GM23248 (cell line): ENCODE results near the gene GPER1. TPM values are rescaled to one million over a fixed set of nuclear protein-coding genes. Genes with fewer than 3 reads are reported as not detected.

Experiments used
- DNase-seq: peaks from one replicate; pipeline ENCODE4 v3.0.0-alpha.2; 2015
- H2AFZ ChIP-seq: fragments of 200-600 bp; sonication (generic); 2 replicates; pipeline ENCODE4 v1.6.1; 2016; ENCODE audit warnings: antibody characterized with exemption
- H3F3A ChIP-seq: fragments of 200-600 bp; sonication (generic); 2 replicates; pipeline ENCODE4 v1.6.1; 2016; ENCODE audit warnings: mild to moderate bottlenecking, antibody characterized with exemption, mixed run types; ENCODE audit not compliant: insufficient read depth
- H3K27ac ChIP-seq: fragments of 200-600 bp; sonication (generic); 2 replicates; pipeline ENCODE4 v1.5.1; 2016; ENCODE audit warnings: mild to moderate bottlenecking
- H3K27me3 ChIP-seq: fragments of 200-600 bp; sonication (generic); replicated peaks from 2 replicates; pipeline ENCODE4 v1.6.1; 2016; ENCODE audit warnings: mild to moderate bottlenecking; ENCODE audit not compliant: insufficient read depth
- H3K36me3 ChIP-seq: fragments of 200-600 bp; sonication (generic); 2 replicates; pipeline ENCODE4 v1.6.1; 2016; ENCODE audit warnings: low read depth, mild to moderate bottlenecking
- H3K4me1 ChIP-seq: fragments of 200-600 bp; sonication (generic); 2 replicates; pipeline ENCODE4 v1.6.1; 2016; ENCODE audit warnings: mild to moderate bottlenecking; ENCODE audit not compliant: insufficient read depth
- H3K4me2 ChIP-seq: fragments of 200-600 bp; sonication (generic); one replicate; pipeline ENCODE4 v1.6.1; 2016; ENCODE audit warnings: mild to moderate bottlenecking; ENCODE audit not compliant: unreplicated experiment
- H3K4me3 ChIP-seq: fragments of 200-600 bp; sonication (generic); 2 replicates; pipeline ENCODE4 v1.5.1; 2016; ENCODE audit warnings: mild to moderate bottlenecking
- H3K79me2 ChIP-seq: fragments of 200-600 bp; sonication (generic); 2 replicates; pipeline ENCODE4 v1.6.1; 2016; ENCODE audit warnings: mild to moderate bottlenecking; ENCODE audit not compliant: insufficient read depth
- H3K9ac ChIP-seq: fragments of 200-600 bp; sonication (generic); 2 replicates; pipeline ENCODE4 v1.6.1; 2016; ENCODE audit warnings: mild to moderate bottlenecking
- H3K9me2 ChIP-seq: fragments of 200-600 bp; sonication (generic); 2 replicates; pipeline ENCODE4 v1.6.1; 2016; ENCODE audit warnings: mixed run types, mild to moderate bottlenecking, moderate library complexity; ENCODE audit not compliant: insufficient read depth
- H3K9me3 ChIP-seq: fragments of 200-600 bp; sonication (generic); one replicate; pipeline ENCODE4 v1.6.1; 2017; ENCODE audit warnings: low read depth
- H4K20me1 ChIP-seq: fragments of 200-600 bp; sonication (generic); 2 replicates; pipeline ENCODE4 v1.6.0; 2016; ENCODE audit not compliant: insufficient read depth
- EZH2 ChIP-seq: fragments of 200-600 bp; sonication (generic); IDR thresholded peaks from 2 replicates; pipeline ENCODE4 v1.6.1; 2018; ENCODE audit warnings: antibody characterized with exemption, mild to moderate bottlenecking; ENCODE audit not compliant: insufficient read depth, poor library complexity, severe bottlenecking
- EZH2phosphoT487 ChIP-seq: fragments of 200-600 bp; sonication (generic); IDR thresholded peaks from 2 replicates; pipeline ENCODE4 v1.6.1; 2018; ENCODE audit warnings: antibody characterized with exemption, moderate library complexity, mild to moderate bottlenecking, low read depth; ENCODE audit not compliant: insufficient read depth
- WGBS, 2 experiments: methylation state at CpG; one replicate each; pipeline ENCODE4 v1.1.6; 2015 to 2017; ENCODE audit warnings: low lambda C conversion rate in 2 of 2, low coverage in 1 of 2; ENCODE audit errors: missing lambda C conversion rate in 2 of 2; 5-methylcytosine and 5-hydroxymethylcytosine counted together
- in situ Hi-C: fragments of 300-500 bp; cut with MboI; formaldehyde crosslinking; loops from 2 replicates; pipeline ENCODE4 v1.15.0; 2020
- polyA plus RNA-seq: library from polyadenylated mRNA; unstranded; fragments of >200 nt; fragmentation: Nextera tagmentation; extraction: Ambion mirVana; gene quantifications from 2 replicates; pipeline ENCODE4 v1.2.1, GENCODE V29; 2016
- total RNA-seq: library from RNA; depleted of rRNA; stranded (reverse); fragments of >200 nt; shearing (Covaris generic); gene quantifications from 2 replicates; pipeline ENCODE4 v1.2.3, GENCODE V29; 2014

The GPER1 gene
- total and polyA plus RNA-seq, 2 experiments from 2014 or later, result 5.6 to 6.7 TPM

DNA sequence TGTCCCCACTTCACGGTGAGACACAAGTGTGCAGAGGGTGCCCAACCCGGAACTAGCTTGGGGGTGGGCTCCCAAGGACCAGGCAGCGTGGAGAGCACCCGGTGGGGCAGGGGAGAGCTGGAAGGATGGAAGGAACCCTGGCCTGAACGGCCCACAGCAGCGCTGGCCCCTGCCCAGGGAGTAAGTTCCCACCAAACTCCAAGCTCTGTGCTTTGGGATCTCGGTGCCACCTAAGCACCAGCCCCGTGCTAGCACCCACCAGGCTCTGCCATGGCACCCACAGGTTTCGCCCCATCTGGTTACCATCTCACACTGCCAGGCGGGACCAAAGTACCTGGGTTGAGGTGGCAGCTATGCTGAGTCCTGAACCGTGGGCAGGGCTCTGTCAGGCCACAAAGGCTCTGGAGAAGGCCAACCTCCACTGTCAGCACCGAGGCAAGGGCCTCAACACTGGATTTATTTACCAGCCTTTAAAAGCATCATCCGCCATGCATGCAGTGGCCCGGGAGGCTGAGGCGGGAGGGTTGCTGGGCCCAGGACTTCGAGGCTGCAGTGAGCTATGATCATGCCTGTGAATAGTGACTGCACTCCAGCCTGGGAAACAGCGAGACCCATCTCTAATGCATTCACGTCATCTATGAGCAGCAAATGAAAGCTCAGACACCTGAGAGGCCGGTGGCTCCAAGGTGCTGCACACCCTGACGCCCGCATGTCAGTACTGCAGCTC lies 16.0 kb downstream of the GPER1 start:
- H3K4me1 ChIP-seq, result no peaks in the 10 kb centered on the region
- H4K20me1 ChIP-seq, result no peaks in the 10 kb centered on the region
- no peaks in the 10 kb centered on the region for H3K27me3 ChIP-seq
- H3K27ac ChIP-seq, result no peak overlapping the region
- H3K4me2 ChIP-seq, result no peak overlapping the region
- no peak overlapping the region for H2AFZ ChIP-seq
- TF ChIP-seq EZH2phosphoT487, result no peak
- no peak for TF ChIP-seq EZH2
- DNase-seq, result no peak
- H3K9me2 ChIP-seq, result no peaks in the 10 kb centered on the region
- 83 to 85% methylated on average over 18 to 21 of the region's 21 CpGs for WGBS, 2 experiments
- no peak overlapping the region for H3K9ac ChIP-seq
- in situ Hi-C loops, result no loop called here
- H3F3A ChIP-seq, result no peaks in the 10 kb centered on the region
- H3K9me3 ChIP-seq, result no peaks in the 10 kb centered on the region
- no peaks in the 10 kb centered on the region for H3K36me3 ChIP-seq
- no peak overlapping the region for H3K4me3 ChIP-seq
- H3K79me2 ChIP-seq, result no peaks in the 10 kb centered on the region

DNA sequence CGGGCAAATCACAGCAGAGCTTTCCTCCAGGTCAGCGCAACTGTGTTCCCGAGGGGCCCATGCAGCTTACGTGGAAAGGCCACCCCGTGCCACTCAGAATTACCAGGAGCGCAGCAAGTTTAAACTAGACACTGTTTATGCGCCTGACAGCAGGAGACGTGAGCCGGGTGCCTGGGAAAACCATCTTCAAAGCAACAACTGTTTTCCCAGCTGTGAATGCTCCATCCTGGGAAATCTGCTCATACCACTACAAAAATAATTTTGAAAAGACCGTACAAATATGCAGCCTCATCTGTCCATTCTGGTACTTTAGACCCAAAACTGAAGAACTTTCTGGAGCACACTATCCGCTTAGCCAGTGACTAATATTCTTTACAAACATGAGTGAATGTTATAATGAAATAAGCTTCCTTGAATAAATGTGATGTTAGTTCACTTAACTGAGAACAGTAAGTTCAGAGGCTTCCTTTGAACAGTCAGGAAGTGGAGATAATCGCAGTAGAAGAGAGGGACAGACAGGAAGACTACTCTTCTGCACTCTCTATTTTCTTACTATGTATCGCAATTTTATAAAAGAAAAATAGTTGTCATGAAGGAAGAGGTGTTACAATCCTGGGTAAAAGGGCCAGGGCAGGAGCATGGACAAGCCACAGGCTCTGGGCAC lies 16.7 kb downstream of the GPER1 start:
- 91 to 94% methylated on average over 13 of the region's 13 CpGs for WGBS, 2 experiments
- DNase-seq, result no peak

GRCh38 chr7:1105189-1105588 lies 17.3 kb downstream of the GPER1 start:
- no peaks in the 10 kb centered on the region for H3F3A ChIP-seq
- no peaks in the 10 kb centered on the region for H3K36me3 ChIP-seq
- no peak overlapping the region for H2AFZ ChIP-seq
- TF ChIP-seq EZH2 (no peak), EZH2phosphoT487 (no peak)
- H3K9me3 ChIP-seq, result no peaks in the 10 kb centered on the region
- DNase-seq, result no peak
- H4K20me1 ChIP-seq, result no peaks in the 10 kb centered on the region
- H3K27ac ChIP-seq, result no peak overlapping the region
- in situ Hi-C loops, result no loop called here
- H3K4me2 ChIP-seq, result no peak overlapping the region
- H3K4me1 ChIP-seq, result no peaks in the 10 kb centered on the region
- no peaks in the 10 kb centered on the region for H3K79me2 ChIP-seq
- no peak overlapping the region for H3K4me3 ChIP-seq
- WGBS, 2 experiments, result 88 to 92% methylated on average over 11 of the region's 11 CpGs
- H3K9me2 ChIP-seq, result no peaks in the 10 kb centered on the region
- H3K27me3 ChIP-seq, result no peaks in the 10 kb centered on the region
- H3K9ac ChIP-seq, result no peak overlapping the region

More for the DNA sequence above, 16.7 kb downstream of the GPER1 start:
- Histone ChIP-seq H3K9ac (no peak overlapping the region), H3K4me3 (no peak overlapping the region), H3K9me2 (no peaks in the 10 kb centered on the region), H3K4me2 (no peak overlapping the region), H2AFZ (no peak overlapping the region), H3K36me3 (no peaks in the 10 kb centered on the region), H4K20me1 (no peaks in the 10 kb centered on the region), H3F3A (no peaks in the 10 kb centered on the region), H3K79me2 (no peaks in the 10 kb centered on the region), H3K27me3 (no peaks in the 10 kb centered on the region), H3K9me3 (no peaks in the 10 kb centered on the region), H3K4me1 (no peaks in the 10 kb centered on the region), H3K27ac (no peak overlapping the region)
- in situ Hi-C loops, result no loop called here
- no peak for TF ChIP-seq EZH2phosphoT487
- TF ChIP-seq EZH2, result no peak

DNA sequence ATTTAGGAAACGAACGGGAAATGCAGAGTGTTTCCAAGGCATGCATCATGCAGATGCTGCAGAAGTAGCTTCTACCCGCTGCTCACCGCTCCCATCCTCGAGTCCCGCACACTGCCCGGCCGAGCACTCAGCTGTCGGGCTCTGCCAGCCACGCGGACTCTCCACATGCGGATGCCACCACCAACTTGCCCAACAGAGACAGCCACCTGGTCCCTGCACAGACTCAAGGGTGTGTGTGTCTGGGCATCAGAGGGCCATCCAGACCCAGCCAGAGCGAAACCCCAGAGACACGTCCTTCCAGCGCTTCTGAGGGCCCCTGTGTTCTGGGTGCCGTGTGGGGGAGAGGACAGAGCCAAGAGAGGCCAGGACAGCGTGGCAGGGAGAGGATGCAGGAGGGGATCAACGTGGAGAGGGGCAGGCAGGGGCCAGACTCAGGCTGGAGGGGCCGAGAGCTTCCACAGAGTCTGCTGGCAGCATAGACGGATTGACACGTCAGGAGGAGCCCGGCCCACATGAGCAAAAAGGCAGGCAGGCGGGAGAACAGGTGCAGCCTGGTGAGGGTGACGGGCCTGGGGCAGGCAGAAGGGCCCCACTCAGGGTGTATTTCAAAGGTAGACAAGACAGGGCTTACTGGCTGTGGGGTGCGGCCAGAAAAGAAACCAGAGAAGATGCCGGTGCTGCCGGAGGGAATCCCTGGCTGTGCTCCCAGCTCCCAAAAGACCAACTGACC lies 18.3 kb downstream of the GPER1 start:
- H3K79me2 ChIP-seq, result no peaks in the 10 kb centered on the region
- no peak overlapping the region for H3K4me3 ChIP-seq
- no peaks in the 10 kb centered on the region for H3K27me3 ChIP-seq
- no peak overlapping the region for H3K4me2 ChIP-seq
- DNase-seq, result no peak
- no peak overlapping the region for H3K9ac ChIP-seq
- H3F3A ChIP-seq, result no peaks in the 10 kb centered on the region
- no peaks in the 10 kb centered on the region for H3K9me3 ChIP-seq
- H3K36me3 ChIP-seq, result no peaks in the 10 kb centered on the region
- TF ChIP-seq EZH2phosphoT487, result no peak
- no peak for TF ChIP-seq EZH2
- no peaks in the 10 kb centered on the region for H3K4me1 ChIP-seq
- no peaks in the 10 kb centered on the region for H3K9me2 ChIP-seq
- H3K27ac ChIP-seq, result no peak overlapping the region
- in situ Hi-C loops, result no loop called here
- H2AFZ ChIP-seq, result no peak overlapping the region
- WGBS, 2 experiments, result 88% methylated on average over 27 of the region's 27 CpGs
- H4K20me1 ChIP-seq, result no peaks in the 10 kb centered on the region
